NCI-H146 treated with DMSO at 0.1 percent for 48 hours (cell line): ENCODE measurements around the gene MAP2K1.
"Not testable (repeated sequence)": the region's sequence is repeated elsewhere in the genome, so short reads cannot be mapped to it uniquely, and the experiment has no call there.

Source experiments
- DNase-seq: peaks from one replicate; lab custom pipeline; 2025; ENCODE audit not compliant: unreplicated experiment; lab: John Stamatoyannopoulos, UW

Gene MAP2K1

GRCh38 chr15:66393037-66393436 lies 6.3 kb downstream of the MAP2K1 start:
- not testable (repeated sequence) for DNase-seq

- DNase-seq, result no peak
Measured at GRCh38 chr15:66394472-66394871, 7.8 kb downstream of the MAP2K1 start.

GRCh38 chr15:66394915-66395314 lies 8.2 kb downstream of the MAP2K1 start:
- no peak for DNase-seq

GRCh38 chr15:66399276-66399675 lies 12.6 kb downstream of the MAP2K1 start:
- no peak for DNase-seq

GRCh38 chr15:66400351-66400774 lies 13.7 kb downstream of the MAP2K1 start:
- no peak for DNase-seq

- no peak for DNase-seq
Measured at GRCh38 chr15:66401130-66402021, 14.7 kb downstream of the MAP2K1 start.

GRCh38 chr15:66402761-66403284 lies 16.1 kb downstream of the MAP2K1 start:
- no peak for DNase-seq

GRCh38 chr15:66403323-66403722 lies 16.6 kb downstream of the MAP2K1 start:
- no peak for DNase-seq

- no peak for DNase-seq
Measured at GRCh38 chr15:66404122-66404521, 17.4 kb downstream of the MAP2K1 start.

GRCh38 chr15:66404532-66404931 lies 17.8 kb downstream of the MAP2K1 start:
- DNase-seq, result no peak

GRCh38 chr15:66405007-66405406 lies 18.3 kb downstream of the MAP2K1 start:
- DNase-seq, result no peak

- DNase-seq, result peak; percentile 16
Measured at GRCh38 chr15:66405615-66406014, 18.9 kb downstream of the MAP2K1 start.

- no peak for DNase-seq
Measured at GRCh38 chr15:66408254-66408653, 21.5 kb downstream of the MAP2K1 start.

- DNase-seq, result no peak
Measured at GRCh38 chr15:66408675-66409282, 22.1 kb downstream of the MAP2K1 start.

GRCh38 chr15:66409565-66410108 lies 22.9 kb downstream of the MAP2K1 start:
- DNase-seq, result no peak

GRCh38 chr15:66411190-66411589 lies 24.5 kb downstream of the MAP2K1 start:
- DNase-seq, result no peak

GRCh38 chr15:66412220-66412619 lies 25.5 kb downstream of the MAP2K1 start:
- no peak for DNase-seq

- DNase-seq, result no peak
Measured at GRCh38 chr15:66413579-66413978, 26.9 kb downstream of the MAP2K1 start.

- DNase-seq, result no peak
Measured at GRCh38 chr15:66415360-66415759, 28.6 kb downstream of the MAP2K1 start.

GRCh38 chr15:66417736-66418135 lies 31.0 kb downstream of the MAP2K1 start:
- DNase-seq, result no peak

GRCh38 chr15:66419471-66419870 lies 32.8 kb downstream of the MAP2K1 start:
- DNase-seq, result no peak

- DNase-seq, result no peak
Measured at GRCh38 chr15:66422347-66422746, 35.6 kb downstream of the MAP2K1 start.
